NCI-H748 (cell line): ENCODE measurements around the gene EIF4G3.
"Not testable (repeated sequence)": the region's sequence is repeated elsewhere in the genome, so short reads cannot be mapped to it uniquely, and the experiment has no call there.

Experiments
- DNase-seq: peaks from one replicate; lab custom pipeline; 2025; ENCODE audit not compliant: unreplicated experiment; lab: John Stamatoyannopoulos, UW

The EIF4G3 gene

DNA sequence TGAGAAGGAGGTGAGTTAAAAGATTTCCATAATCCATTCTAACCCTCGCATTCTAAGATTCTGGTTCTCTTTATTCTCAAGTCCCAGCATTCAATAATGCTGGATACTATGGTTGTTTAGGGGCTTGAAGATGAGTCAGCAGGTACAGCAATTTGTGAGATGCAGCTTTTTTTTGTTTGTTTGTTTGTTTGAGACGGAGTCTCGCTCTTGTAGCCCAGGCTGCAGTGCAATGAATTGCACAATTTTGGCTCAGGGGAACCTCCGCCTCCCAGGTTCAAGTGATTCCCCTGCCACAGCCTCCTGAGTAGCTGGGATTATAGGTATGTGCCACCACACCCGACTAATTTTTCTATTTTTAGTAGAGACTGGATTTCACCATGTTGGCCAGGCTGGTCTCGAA lies 23.3 kb downstream of the EIF4G3 start:
- no peak for DNase-seq

DNA sequence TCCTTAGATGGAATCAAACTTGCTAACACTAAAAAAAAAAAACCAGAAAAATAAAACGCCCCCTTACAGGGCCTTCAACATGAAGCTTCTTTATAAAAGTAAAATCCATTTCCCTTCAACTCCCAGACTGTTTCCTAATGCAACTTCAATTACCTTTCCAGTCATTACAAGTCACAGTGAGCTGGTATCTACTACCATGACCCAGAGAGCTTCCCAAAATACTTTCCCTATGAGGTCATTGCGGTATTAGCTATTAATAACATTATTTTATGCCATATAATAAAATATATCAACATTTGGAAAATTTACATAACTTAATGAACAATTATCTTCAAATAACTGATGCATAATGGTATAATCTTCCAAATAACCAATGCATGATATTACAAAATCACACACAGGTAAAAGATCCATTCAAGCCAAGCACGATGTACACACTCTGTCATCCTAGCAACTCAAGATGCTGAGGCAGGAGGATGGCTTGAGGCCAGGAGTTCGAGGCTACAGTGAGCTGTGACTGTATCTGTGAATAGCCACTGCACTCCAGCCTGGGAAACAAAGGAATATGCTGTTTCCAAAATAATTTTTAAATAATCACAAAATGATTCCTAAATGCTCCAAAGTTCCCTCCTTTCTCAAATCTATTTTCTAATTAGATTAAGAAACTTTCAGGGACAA lies 24.1 kb downstream of the EIF4G3 start:
- DNase-seq, result no peak

DNA sequence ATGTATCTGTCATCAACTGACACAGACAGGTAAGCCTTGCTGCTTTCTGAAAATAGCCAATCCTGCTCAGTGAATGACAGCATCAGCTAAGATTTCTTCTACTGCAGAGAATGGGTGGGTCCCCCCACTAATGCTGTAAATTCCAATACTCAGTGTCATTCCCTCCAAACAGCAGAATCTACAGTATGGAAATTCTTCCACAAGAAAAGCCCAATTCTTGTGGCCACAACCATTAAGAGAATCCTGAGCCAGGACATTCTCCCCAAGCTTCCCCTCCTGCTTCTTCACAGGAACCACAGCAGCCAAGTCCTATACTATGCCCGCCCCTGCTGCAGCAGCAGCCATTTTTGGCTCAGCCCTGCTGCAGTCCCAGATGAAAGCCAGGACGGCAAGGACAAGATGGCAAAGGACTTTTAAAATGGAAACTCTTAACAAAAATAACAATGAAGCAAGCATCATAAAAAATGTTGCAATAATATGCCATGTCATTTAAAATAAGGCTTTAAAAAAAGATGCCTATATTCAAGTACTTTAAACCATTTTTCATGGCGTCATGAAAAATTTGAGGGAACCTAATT lies 26.8 kb downstream of the EIF4G3 start:
- DNase-seq, result no peak

DNA sequence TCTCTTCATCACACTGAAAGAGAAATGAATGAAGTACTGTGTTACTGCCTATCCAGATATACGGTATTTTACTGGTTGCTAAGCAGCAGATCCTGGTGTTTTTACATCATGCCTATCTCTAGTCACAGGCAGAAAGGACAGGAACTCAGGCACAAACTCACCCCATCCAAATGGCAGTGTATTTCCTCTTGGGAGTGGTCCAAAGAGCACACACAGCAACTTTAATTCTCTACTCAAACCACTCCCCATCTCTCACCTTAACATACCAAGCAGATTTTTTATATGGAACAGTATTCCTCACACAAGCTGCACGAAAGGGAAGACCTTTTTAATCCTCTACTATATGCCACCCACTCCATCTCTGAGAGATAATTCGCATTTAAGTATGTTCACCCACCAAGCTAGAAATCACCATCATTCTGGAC lies 27.3 kb downstream of the EIF4G3 start:
- peak; percentile 4 for DNase-seq

GRCh38 chr1:21143752-21144151 lies 32.9 kb downstream of the EIF4G3 start:
- no peak for DNase-seq

DNA sequence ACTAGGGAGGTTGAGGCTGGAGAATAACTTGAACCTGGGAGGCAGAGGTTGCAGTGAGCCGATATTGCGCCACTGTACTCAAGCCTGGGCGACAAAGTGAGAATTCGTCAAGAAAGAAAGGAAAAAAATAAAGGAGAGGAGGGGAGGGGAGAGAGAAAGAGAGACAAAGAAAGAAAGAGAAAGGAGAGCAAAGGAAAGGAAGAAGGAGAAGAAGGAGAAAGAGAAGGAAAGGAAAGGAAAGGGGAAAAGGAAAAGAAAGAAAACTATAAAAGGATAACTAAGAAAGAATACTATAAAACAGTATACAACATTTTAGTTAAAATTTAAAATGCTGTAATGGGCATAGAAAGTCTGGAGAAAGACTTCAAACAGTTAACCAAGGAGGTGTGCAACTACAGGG lies 33.6 kb downstream of the EIF4G3 start:
- no peak for DNase-seq

GRCh38 chr1:21141030-21141429 lies 35.7 kb downstream of the EIF4G3 start:
- no peak for DNase-seq

- DNase-seq, result peak; percentile 41
Observed at GRCh38 chr1:21139601-21140000, 37.1 kb downstream of the EIF4G3 start.

DNA sequence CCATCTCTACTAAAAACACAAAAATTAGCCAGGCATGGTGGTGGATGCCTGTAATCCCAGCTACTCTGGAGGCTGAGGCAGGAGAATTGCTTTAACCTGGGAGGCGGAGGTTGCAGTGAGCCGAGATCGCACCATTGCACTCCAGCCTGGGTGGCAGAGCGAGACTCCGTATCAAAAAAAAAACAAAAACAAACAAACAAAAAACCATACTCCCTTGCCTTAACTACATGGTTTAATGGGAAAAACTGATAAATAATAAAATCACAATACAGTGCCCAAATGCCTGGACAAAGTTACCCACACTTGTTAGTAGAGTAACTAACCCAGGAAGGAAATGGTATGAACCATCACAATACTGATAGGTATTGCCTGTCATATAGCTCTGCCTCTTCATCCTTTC lies 40.4 kb downstream of the EIF4G3 start:
- not testable (repeated sequence) for DNase-seq

GRCh38 chr1:21131200-21131599 lies 45.5 kb downstream of the EIF4G3 start:
- no peak for DNase-seq

DNA sequence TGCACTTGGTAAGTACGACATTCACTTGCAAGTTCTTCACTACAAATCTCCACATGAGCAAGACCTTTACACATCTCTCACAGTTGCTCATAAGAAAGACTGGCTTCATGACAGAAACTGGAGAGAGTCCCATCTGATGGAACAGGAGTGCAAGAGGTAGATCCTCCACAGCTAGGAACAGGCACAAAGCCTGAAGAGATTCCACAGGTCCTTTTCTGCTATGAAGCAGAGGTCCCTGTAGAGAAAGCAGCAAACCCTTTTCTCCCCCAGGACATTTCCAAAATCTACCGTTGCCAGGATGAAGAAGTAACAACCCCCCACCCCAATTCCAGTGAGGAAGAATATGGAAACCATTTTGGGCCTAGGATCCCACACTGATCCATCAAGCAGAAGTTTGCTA lies 47.3 kb downstream of the EIF4G3 start:
- no peak for DNase-seq

- DNase-seq, result peak; percentile 35
Observed at GRCh38 chr1:21126324-21126723, 50.4 kb downstream of the EIF4G3 start.

- no peak for DNase-seq
Observed at GRCh38 chr1:21124846-21125245, 51.9 kb downstream of the EIF4G3 start.

- no peak for DNase-seq
Observed at GRCh38 chr1:21123287-21123948, 53.3 kb downstream of the EIF4G3 start.

DNA sequence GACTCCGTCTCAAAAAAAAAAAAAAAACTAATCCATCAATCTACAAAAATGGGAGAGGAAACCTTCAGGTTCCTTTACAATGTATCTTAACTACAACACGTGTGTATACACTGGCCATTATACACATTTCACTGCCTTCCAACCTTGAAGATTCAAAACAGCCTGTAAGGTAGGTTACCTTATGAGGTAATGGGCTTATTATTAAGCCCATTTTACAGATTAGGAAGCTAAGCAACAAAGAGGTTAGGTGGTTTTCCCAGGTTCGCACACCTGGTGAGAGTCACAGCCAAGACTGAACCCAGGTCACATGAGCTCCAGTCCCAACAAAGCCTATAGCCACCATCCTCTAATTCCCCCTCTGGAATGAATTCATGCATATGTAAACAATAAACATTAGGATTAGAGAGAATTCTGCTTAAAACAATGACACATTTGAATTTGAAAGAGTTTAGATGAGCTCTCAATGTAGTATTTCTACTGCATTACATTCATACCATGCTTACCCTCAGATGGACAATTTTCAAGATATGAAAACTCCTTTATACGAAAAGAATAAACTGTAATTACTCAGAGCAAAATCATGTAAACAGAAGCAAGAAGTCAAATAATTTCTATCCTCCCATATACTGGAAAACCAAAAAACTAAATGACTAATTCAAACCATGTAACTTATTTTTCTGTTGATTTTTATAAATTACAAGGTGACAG lies 54.8 kb downstream of the EIF4G3 start:
- DNase-seq, result no peak

DNA sequence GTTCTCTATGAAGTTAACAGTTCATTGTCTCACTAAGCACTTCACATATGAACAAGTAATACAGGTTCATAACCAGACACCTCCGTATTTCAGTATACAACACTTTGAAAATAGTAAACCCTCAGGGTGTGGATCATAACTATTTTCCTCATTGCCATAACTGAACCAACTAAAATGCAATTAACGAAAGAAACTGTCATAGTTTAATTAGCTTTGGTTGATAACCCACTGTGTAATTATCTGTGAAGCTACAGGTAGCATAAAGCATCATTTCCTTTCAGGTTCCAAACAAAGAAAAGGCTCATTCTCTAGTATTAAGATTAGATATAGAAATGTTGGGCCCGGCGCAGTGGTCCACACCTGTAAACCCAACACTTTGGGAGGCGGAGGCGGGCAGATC lies 58.5 kb downstream of the EIF4G3 start:
- no peak for DNase-seq

- no peak for DNase-seq
Observed at GRCh38 chr1:21117597-21118001, 59.1 kb downstream of the EIF4G3 start.

GRCh38 chr1:21117159-21117558 lies 59.5 kb downstream of the EIF4G3 start:
- DNase-seq, result no peak

- DNase-seq, result no peak
Observed at GRCh38 chr1:21115098-21115760, 61.5 kb downstream of the EIF4G3 start.

DNA sequence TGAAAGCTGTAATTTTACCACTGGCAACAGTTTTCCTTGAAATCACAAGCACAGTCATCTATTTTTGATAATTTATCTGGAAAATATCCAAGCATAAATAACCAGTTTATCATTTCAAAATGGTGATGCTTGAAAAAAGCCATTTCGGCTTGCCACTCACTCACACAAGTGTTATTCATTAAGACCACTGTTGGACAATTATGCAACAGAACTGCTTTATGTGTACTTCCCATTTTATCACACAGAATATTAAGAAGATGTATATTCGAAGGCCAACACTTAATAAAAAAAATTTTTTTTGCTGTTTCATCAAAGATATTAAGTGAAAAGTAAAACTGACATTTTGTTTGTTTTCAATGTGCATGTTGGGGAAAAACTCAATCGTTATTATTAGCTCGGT lies 62.3 kb downstream of the EIF4G3 start:
- no peak for DNase-seq

- DNase-seq, result no peak
Observed at GRCh38 chr1:21110163-21110562, 66.5 kb downstream of the EIF4G3 start.
